K562 (cell line): ENCODE data around the gene LYSMD1. TPM values are rescaled to one million over a fixed set of nuclear protein-coding genes. Genes with fewer than 3 reads are reported as not detected.

ENCODE experiments used
- BRF1 ChIP-seq: IDR thresholded peaks from 3 replicates; pipeline ENCODE4 v1.6.1; 2011; ENCODE audit warnings: borderline replicate concordance, mild to moderate bottlenecking; ENCODE audit not compliant: insufficient read length; ENCODE audit errors: extremely low read depth
- CBX2 ChIP-seq: fragments of 200-600 bp; sonication (generic); IDR thresholded peaks from one replicate; pipeline ENCODE4 v1.6.1; 2012; ENCODE audit warnings: mild to moderate bottlenecking, low read length, inconsistent platforms; ENCODE audit not compliant: insufficient read depth, poor library complexity, severe bottlenecking
- HDAC2 ChIP-seq: fragments of 450-650 bp; IDR thresholded peaks from 2 replicates; pipeline ENCODE4 v1.6.1; 2016; ENCODE audit warnings: mild to moderate bottlenecking
- SMARCE1 ChIP-seq: fragments of 450-650 bp; IDR thresholded peaks from 2 replicates; pipeline ENCODE4 v1.7.1; 2016; ENCODE audit warnings: mild to moderate bottlenecking
- TAF9B ChIP-seq: fragments of 450-650 bp; IDR thresholded peaks from 2 replicates; pipeline ENCODE4 v1.6.1; 2018; ENCODE audit warnings: mild to moderate bottlenecking; ENCODE audit not compliant: partially characterized antibody
- XRCC4 ChIP-seq: IDR thresholded peaks from one replicate; pipeline ENCODE4 v1.6.1; 2011; ENCODE audit not compliant: insufficient read depth, insufficient read length; ENCODE audit errors: extremely low read depth
- ZC3H11A ChIP-seq: IDR thresholded peaks from 2 replicates; pipeline ENCODE4 v1.6.1; 2012; ENCODE audit warnings: low read depth, low read length, improper control_type of control experiment
- ZEB2 ChIP-seq: fragments of 450-650 bp; IDR thresholded peaks from 2 replicates; pipeline ENCODE4 v1.6.1; 2016
- ZNF175 ChIP-seq: fragments of 200-800 bp; sonication (Bioruptor generic); IDR thresholded peaks from 2 replicates; pipeline ENCODE4 v1.6.1; 2016; ENCODE audit warnings: low read depth, mild to moderate bottlenecking, missing genetic modification characterization, missing compliant biosample characterization
- ZNF586 ChIP-seq: fragments of 450-650 bp; formaldehyde crosslinking; conservative IDR thresholded peaks from 2 replicates; pipeline ENCODE4 v1.4.0; 2020; ENCODE audit warnings: mild to moderate bottlenecking, moderate library complexity
- ZNF589 ChIP-seq: fragments of 200-800 bp; sonication (Bioruptor generic); IDR thresholded peaks from 2 replicates; pipeline ENCODE4 v1.6.1; 2016; ENCODE audit warnings: low read depth, missing genetic modification characterization, missing compliant biosample characterization
- ZNF668 ChIP-seq: fragments of 250-450 bp; sonication (Bioruptor Pico); IDR thresholded peaks from 2 replicates; pipeline ENCODE4 v1.8.0; 2022; ENCODE audit warnings: mild to moderate bottlenecking, inconsistent platforms
- ZNF717 ChIP-seq: fragments of 250-450 bp; sonication (Bioruptor Pico); IDR thresholded peaks from 2 replicates; pipeline ENCODE4 v1.5.0; 2021
- polyA plus RNA-seq, 8 experiments: library from polyadenylated mRNA; depleted of rRNA in 4 of 8; stranded (reverse) in 5 of 8; unstranded in 3 of 8; fragments of >200 nt; fragmentation: Nextera tagmentation in 2 of 8; fragmentation: Illumina TruSeq in 1 of 8; extraction: Ambion mirVana in 2 of 8; extraction: Trizol in 1 of 8; gene quantifications; 2 replicates each; pipeline versions ENCODE4 v1.2.1 to v1.2.3, GENCODE V29; 2011 to 2014; ENCODE audit warnings: inconsistent platforms in 1 of 8, missing spikeins in 1 of 8
- total RNA-seq, 7 experiments: library from RNA; depleted of rRNA in 6 of 7; stranded (reverse); fragments of >200 nt in 6 of 7; fragmentation: Illumina TruSeq in 2 of 7; extraction: Trizol in 2 of 7; gene quantifications; 2 replicates each; pipeline versions ENCODE4 v1.2.1 to v1.2.3, GENCODE V29; 2011 to 2021; ENCODE audit warnings: low replicate concordance in 1 of 7
- TF ChIP-seq, protein P1 (sequence below): fragments of 250-450 bp; sonication (Bioruptor Pico); IDR thresholded peaks from 2 replicates; pipeline ENCODE4 v1.5.1; 2021; ENCODE audit warnings: mild to moderate bottlenecking
- TF ChIP-seq, protein P2 (sequence below): sonication (generic); formaldehyde crosslinking; IDR thresholded peaks from 2 replicates; pipeline ENCODE4 v1.8.0; 2022; ENCODE audit warnings: mild to moderate bottlenecking, missing genetic modification reagents
- TF ChIP-seq, protein P3 (sequence below): fragments of 200-800 bp; sonication (Bioruptor generic); IDR thresholded peaks from 2 replicates; pipeline ENCODE4 v1.6.1; 2017; ENCODE audit warnings: missing genetic modification characterization, missing compliant biosample characterization
- TF ChIP-seq, protein P4 (sequence below): fragments of 250-450 bp; sonication (Bioruptor Pico); IDR thresholded peaks from 2 replicates; pipeline ENCODE4 v1.8.0; 2021; ENCODE audit warnings: moderate library complexity, mild to moderate bottlenecking, inconsistent platforms
- TF ChIP-seq, protein P5 (sequence below): fragments of 450-650 bp; IDR thresholded peaks from 2 replicates; pipeline ENCODE4 v1.6.1; 2016

The LYSMD1 gene
- total and polyA plus RNA-seq, 9 of the 15 experiments (the other 6 are each of a cell fraction or from before 2014, with no cell fraction given), result 2.2 to 9.4 (median 6.0) TPM

DNA sequence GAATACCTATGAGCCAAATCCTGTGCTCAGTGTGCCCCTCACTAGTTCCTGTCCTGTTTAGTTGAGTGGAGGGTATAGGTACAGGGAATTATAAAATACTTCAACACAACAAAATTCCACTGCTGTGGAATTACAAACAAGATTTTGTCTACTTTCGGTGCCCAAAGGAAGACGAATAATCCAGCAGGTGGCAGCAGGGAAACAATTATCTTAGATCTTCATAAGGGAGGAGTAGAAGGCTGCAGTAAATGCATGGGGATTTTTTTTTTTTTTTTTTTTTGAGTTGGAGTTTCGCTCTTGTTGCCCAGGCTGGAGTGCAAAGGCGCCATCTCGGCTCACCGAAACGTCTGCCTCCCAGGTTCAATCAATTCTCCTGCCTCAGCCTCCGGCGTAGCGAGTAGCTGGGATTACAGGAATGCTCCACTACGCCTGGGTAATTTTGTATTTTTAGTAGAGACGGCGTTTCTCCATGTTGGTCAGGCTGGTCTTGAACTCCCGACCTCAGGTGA, 30.6 kb upstream of the LYSMD1 start (continued):
- TF ChIP-seq SMARCE1, result no peak
- TF ChIP-seq, protein P1, sequence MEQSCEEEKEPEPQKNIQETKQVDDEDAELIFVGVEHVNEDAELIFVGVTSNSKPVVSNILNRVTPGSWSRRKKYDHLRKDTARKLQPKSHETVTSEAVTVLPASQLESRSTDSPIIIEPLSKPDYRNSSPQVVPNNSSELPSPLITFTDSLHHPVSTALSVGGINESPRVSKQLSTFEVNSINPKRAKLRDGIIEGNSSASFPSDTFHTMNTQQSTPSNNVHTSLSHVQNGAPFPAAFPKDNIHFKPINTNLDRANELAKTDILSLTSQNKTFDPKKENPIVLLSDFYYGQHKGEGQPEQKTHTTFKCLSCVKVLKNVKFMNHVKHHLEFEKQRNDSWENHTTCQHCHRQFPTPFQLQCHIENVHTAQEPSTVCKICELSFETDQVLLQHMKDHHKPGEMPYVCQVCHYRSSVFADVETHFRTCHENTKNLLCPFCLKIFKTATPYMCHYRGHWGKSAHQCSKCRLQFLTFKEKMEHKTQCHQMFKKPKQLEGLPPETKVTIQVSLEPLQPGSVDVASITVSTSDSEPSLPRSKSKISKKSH (CRISPR knock-in tag), result no peak
- 0 out of 2 replicates have a peak, but pooled peaks have one; percentile 34 for TF ChIP-seq HDAC2
- no peak for TF ChIP-seq BRF1
- no peak for TF ChIP-seq ZNF586 (CRISPR knock-in tag)
- TF ChIP-seq TAF9B, result no peak
- TF ChIP-seq ZNF668 (CRISPR knock-in tag), result no peak
- no peak for TF ChIP-seq ZC3H11A
- no peak for TF ChIP-seq ZNF717 (CRISPR knock-in tag)
- TF ChIP-seq ZNF589 (CRISPR knock-in tag), result no peak
- TF ChIP-seq, protein P2, sequence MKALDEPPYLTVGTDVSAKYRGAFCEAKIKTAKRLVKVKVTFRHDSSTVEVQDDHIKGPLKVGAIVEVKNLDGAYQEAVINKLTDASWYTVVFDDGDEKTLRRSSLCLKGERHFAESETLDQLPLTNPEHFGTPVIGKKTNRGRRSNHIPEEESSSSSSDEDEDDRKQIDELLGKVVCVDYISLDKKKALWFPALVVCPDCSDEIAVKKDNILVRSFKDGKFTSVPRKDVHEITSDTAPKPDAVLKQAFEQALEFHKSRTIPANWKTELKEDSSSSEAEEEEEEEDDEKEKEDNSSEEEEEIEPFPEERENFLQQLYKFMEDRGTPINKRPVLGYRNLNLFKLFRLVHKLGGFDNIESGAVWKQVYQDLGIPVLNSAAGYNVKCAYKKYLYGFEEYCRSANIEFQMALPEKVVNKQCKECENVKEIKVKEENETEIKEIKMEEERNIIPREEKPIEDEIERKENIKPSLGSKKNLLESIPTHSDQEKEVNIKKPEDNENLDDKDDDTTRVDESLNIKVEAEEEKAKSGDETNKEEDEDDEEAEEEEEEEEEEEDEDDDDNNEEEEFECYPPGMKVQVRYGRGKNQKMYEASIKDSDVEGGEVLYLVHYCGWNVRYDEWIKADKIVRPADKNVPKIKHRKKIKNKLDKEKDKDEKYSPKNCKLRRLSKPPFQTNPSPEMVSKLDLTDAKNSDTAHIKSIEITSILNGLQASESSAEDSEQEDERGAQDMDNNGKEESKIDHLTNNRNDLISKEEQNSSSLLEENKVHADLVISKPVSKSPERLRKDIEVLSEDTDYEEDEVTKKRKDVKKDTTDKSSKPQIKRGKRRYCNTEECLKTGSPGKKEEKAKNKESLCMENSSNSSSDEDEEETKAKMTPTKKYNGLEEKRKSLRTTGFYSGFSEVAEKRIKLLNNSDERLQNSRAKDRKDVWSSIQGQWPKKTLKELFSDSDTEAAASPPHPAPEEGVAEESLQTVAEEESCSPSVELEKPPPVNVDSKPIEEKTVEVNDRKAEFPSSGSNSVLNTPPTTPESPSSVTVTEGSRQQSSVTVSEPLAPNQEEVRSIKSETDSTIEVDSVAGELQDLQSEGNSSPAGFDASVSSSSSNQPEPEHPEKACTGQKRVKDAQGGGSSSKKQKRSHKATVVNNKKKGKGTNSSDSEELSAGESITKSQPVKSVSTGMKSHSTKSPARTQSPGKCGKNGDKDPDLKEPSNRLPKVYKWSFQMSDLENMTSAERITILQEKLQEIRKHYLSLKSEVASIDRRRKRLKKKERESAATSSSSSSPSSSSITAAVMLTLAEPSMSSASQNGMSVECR (CRISPR knock-in tag), result no peak
- no peak for TF ChIP-seq ZEB2
- TF ChIP-seq, protein P3, sequence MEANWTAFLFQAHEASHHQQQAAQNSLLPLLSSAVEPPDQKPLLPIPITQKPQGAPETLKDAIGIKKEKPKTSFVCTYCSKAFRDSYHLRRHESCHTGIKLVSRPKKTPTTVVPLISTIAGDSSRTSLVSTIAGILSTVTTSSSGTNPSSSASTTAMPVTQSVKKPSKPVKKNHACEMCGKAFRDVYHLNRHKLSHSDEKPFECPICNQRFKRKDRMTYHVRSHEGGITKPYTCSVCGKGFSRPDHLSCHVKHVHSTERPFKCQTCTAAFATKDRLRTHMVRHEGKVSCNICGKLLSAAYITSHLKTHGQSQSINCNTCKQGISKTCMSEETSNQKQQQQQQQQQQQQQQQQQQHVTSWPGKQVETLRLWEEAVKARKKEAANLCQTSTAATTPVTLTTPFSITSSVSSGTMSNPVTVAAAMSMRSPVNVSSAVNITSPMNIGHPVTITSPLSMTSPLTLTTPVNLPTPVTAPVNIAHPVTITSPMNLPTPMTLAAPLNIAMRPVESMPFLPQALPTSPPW (CRISPR knock-in tag), result no peak
- no peak for TF ChIP-seq CBX2
- TF ChIP-seq, protein P4, sequence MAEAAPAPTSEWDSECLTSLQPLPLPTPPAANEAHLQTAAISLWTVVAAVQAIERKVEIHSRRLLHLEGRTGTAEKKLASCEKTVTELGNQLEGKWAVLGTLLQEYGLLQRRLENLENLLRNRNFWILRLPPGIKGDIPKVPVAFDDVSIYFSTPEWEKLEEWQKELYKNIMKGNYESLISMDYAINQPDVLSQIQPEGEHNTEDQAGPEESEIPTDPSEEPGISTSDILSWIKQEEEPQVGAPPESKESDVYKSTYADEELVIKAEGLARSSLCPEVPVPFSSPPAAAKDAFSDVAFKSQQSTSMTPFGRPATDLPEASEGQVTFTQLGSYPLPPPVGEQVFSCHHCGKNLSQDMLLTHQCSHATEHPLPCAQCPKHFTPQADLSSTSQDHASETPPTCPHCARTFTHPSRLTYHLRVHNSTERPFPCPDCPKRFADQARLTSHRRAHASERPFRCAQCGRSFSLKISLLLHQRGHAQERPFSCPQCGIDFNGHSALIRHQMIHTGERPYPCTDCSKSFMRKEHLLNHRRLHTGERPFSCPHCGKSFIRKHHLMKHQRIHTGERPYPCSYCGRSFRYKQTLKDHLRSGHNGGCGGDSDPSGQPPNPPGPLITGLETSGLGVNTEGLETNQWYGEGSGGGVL (CRISPR knock-in tag), result no peak
- TF ChIP-seq, protein P5, sequence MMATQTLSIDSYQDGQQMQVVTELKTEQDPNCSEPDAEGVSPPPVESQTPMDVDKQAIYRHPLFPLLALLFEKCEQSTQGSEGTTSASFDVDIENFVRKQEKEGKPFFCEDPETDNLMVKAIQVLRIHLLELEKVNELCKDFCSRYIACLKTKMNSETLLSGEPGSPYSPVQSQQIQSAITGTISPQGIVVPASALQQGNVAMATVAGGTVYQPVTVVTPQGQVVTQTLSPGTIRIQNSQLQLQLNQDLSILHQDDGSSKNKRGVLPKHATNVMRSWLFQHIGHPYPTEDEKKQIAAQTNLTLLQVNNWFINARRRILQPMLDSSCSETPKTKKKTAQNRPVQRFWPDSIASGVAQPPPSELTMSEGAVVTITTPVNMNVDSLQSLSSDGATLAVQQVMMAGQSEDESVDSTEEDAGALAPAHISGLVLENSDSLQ, result no peak
- no peak for TF ChIP-seq XRCC4
- TF ChIP-seq ZNF175, result no peak
